Measurements from ENCODE around the gene TSPAN15.

GRCh38 chr10:69468751-69469089 lies 17.5 kb downstream of the TSPAN15 start:
- TF ChIP-seq MAFK (IDR thresholded peaks at IDR 0.05; ENCODE audit: low read depth, low read length) (no peak), CTCF (conservative IDR thresholded peaks at IDR 0.05; ENCODE audit: low read depth, low read length) (no peak), FOS (IDR thresholded peaks at IDR 0.05; ENCODE audit: low read depth, low read length) (no peak), RCOR1 (IDR thresholded peaks at IDR 0.05; ENCODE audit: insufficient replicate concordance, low read length) (no peak), RAD21 (IDR thresholded peaks at IDR 0.05; ENCODE audit: low read length) (no peak), POLR2A (IDR thresholded peaks at IDR 0.05; ENCODE audit: low read depth, low read length) (no peak), MXI1 (IDR thresholded peaks at IDR 0.05; ENCODE audit: borderline replicate concordance, low read depth, low read length) (no peak), BHLHE40 (IDR thresholded peaks at IDR 0.05; ENCODE audit: low read depth, low read length) (no peak)
- TF ChIP-seq, protein P1, sequence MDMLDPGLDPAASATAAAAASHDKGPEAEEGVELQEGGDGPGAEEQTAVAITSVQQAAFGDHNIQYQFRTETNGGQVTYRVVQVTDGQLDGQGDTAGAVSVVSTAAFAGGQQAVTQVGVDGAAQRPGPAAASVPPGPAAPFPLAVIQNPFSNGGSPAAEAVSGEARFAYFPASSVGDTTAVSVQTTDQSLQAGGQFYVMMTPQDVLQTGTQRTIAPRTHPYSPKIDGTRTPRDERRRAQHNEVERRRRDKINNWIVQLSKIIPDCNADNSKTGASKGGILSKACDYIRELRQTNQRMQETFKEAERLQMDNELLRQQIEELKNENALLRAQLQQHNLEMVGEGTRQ (IDR thresholded peaks at IDR 0.05; ENCODE audit: low read depth, low read length), result no peak
- TF ChIP-seq, protein P2, sequence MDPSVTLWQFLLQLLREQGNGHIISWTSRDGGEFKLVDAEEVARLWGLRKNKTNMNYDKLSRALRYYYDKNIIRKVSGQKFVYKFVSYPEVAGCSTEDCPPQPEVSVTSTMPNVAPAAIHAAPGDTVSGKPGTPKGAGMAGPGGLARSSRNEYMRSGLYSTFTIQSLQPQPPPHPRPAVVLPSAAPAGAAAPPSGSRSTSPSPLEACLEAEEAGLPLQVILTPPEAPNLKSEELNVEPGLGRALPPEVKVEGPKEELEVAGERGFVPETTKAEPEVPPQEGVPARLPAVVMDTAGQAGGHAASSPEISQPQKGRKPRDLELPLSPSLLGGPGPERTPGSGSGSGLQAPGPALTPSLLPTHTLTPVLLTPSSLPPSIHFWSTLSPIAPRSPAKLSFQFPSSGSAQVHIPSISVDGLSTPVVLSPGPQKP (IDR thresholded peaks at IDR 0.05; ENCODE audit: borderline replicate concordance, low read depth, low read length), result no peak
